ENCODE measurements around the gene AP1S1.

The AP1S1 gene

GRCh38 chr7:101179117-101179516 is 24.8 kb downstream of the AP1S1 start:
- no peak overlapping the region for H3K4me3 ChIP-seq (ENCODE audit: low read length)
- peaks cover 13% of the 10 kb centered on the region for H3K4me1 ChIP-seq (ENCODE audit: control insufficient read depth, low read length)
- no peak overlapping the region for H3K4me2 ChIP-seq (ENCODE audit: low read length)
- no peaks in the 10 kb centered on the region for H3K9me3 ChIP-seq (ENCODE audit: control insufficient read depth, insufficient read depth, low read length)
- TF ChIP-seq CTCF (IDR thresholded peaks at IDR 0.05; ENCODE audit: low read depth, low read length, poor library complexity, severe bottlenecking) (no peak), EZH2phosphoT487 (IDR thresholded peaks at IDR 0.05; ENCODE audit: borderline replicate concordance, low read length) (no peak)
- H3K27ac ChIP-seq (ENCODE audit: low read depth, low read length): no peak overlapping the region
- H3F3A ChIP-seq (ENCODE audit: control insufficient read depth, insufficient read depth): no peaks in the 10 kb centered on the region
- peaks cover 33% of the 10 kb centered on the region for H3K27me3 ChIP-seq (ENCODE audit: control insufficient read depth, low read length)
- no peaks in the 10 kb centered on the region for H3K36me3 ChIP-seq (ENCODE audit: control insufficient read depth, low read length)
- H3K9me2 ChIP-seq (replicated peaks; ENCODE audit: control insufficient read depth, low read length): no peaks in the 10 kb centered on the region
- H4K20me1 ChIP-seq (ENCODE audit: control insufficient read depth, insufficient read depth, low read depth, low read length): no peaks in the 10 kb centered on the region
- no peaks in the 10 kb centered on the region for H3K79me2 ChIP-seq (ENCODE audit: control insufficient read depth, low read length)

GRCh38 chr7:101179713-101180112 is 25.4 kb downstream of the AP1S1 start:
- peaks cover 9% of the 10 kb centered on the region for H3K4me1 ChIP-seq (ENCODE audit: control insufficient read depth, low read length)
- no peaks in the 10 kb centered on the region for H3K9me3 ChIP-seq (ENCODE audit: control insufficient read depth, insufficient read depth, low read length)
- no peak overlapping the region for H3K4me3 ChIP-seq (ENCODE audit: low read length)
- no peaks in the 10 kb centered on the region for H4K20me1 ChIP-seq (ENCODE audit: control insufficient read depth, insufficient read depth, low read depth, low read length)
- TF ChIP-seq CTCF (IDR thresholded peaks at IDR 0.05; ENCODE audit: low read depth, low read length, poor library complexity, severe bottlenecking) (no peak), EZH2phosphoT487 (IDR thresholded peaks at IDR 0.05; ENCODE audit: borderline replicate concordance, low read length) (no peak)
- no peak overlapping the region for H3K4me2 ChIP-seq (ENCODE audit: low read length)
- no peaks in the 10 kb centered on the region for H3K79me2 ChIP-seq (ENCODE audit: control insufficient read depth, low read length)
- no peaks in the 10 kb centered on the region for H3K9me2 ChIP-seq (replicated peaks; ENCODE audit: control insufficient read depth, low read length)
- no peaks in the 10 kb centered on the region for H3F3A ChIP-seq (ENCODE audit: control insufficient read depth, insufficient read depth)
- H3K27me3 ChIP-seq (ENCODE audit: control insufficient read depth, low read length): peaks cover 31% of the 10 kb centered on the region
- H3K36me3 ChIP-seq (ENCODE audit: control insufficient read depth, low read length): no peaks in the 10 kb centered on the region
- H3K27ac ChIP-seq (ENCODE audit: low read depth, low read length): no peak overlapping the region

GRCh38 chr7:101180130-101180755 is 26.0 kb downstream of the AP1S1 start, which contains the start of gene NAT16:
Gene NAT16 (minus strand): TSS chr7:101180293. CDS start chr7:101174807, 5,486 bp downstream.
- H3F3A ChIP-seq (ENCODE audit: control insufficient read depth, insufficient read depth): no peaks in the 10 kb centered on the region
- H4K20me1 ChIP-seq (ENCODE audit: control insufficient read depth, insufficient read depth, low read depth, low read length): no peaks in the 10 kb centered on the region
- no peak for TF ChIP-seq EZH2phosphoT487 (IDR thresholded peaks at IDR 0.05; ENCODE audit: borderline replicate concordance, low read length)
- TF ChIP-seq CTCF (IDR thresholded peaks at IDR 0.05; ENCODE audit: low read depth, low read length, poor library complexity, severe bottlenecking): no peak
- H3K79me2 ChIP-seq (ENCODE audit: control insufficient read depth, low read length): no peaks in the 10 kb centered on the region
- no peaks in the 10 kb centered on the region for H3K36me3 ChIP-seq (ENCODE audit: control insufficient read depth, low read length)
- H3K9me2 ChIP-seq (replicated peaks; ENCODE audit: control insufficient read depth, low read length): no peaks in the 10 kb centered on the region
- H3K4me1 ChIP-seq (ENCODE audit: control insufficient read depth, low read length): peaks cover 9% of the 10 kb centered on the region
- H3K27me3 ChIP-seq (ENCODE audit: control insufficient read depth, low read length): peaks cover 32% of the 10 kb centered on the region
- H3K4me3 ChIP-seq (ENCODE audit: low read length): no peak within 1 kb of the TSS
- no peak within 1 kb of the TSS for H3K27ac ChIP-seq (ENCODE audit: low read depth, low read length)
- no peaks in the 10 kb centered on the region for H3K9me3 ChIP-seq (ENCODE audit: control insufficient read depth, insufficient read depth, low read length)
- no peak within 1 kb of the TSS for H3K4me2 ChIP-seq (ENCODE audit: low read length)

Data from DOHH2 (cell line).